IMR-90 (cell line): Measurements from ENCODE around the gene MET.

Experiments used
- CHD1 ChIP-seq: IDR thresholded peaks from 2 replicates; pipeline ENCODE4 v1.6.1; 2012; ENCODE audit warnings: low read depth, low read length, improper control_type of control experiment
- POLR2A ChIP-seq: IDR thresholded peaks from 2 replicates; pipeline ENCODE4 v1.6.1; 2012; ENCODE audit warnings: mild to moderate bottlenecking, low read depth, low read length
- RAD21 ChIP-seq: IDR thresholded peaks from 2 replicates; pipeline ENCODE4 v1.6.1; 2012; ENCODE audit warnings: low read length, improper control_type of control experiment
- RFX5 ChIP-seq: IDR thresholded peaks from 2 replicates; pipeline ENCODE4 v1.8.0; 2012; ENCODE audit warnings: low read depth, mild to moderate bottlenecking, low read length, moderate library complexity
- SMC3 ChIP-seq: fragments of 150-350 bp; IDR thresholded peaks from 2 replicates; pipeline ENCODE4 v1.6.1; 2016; ENCODE audit warnings: low read depth, mild to moderate bottlenecking, antibody characterized with exemption, low read length, moderate library complexity
- TF ChIP-seq, protein P1 (sequence below): conservative IDR thresholded peaks from 2 replicates; pipeline ENCODE4 v1.5.1; 2012; ENCODE audit warnings: mild to moderate bottlenecking, low read depth, low read length, improper control_type of control experiment
- TF ChIP-seq, protein P2 (sequence below): fragments of 150-350 bp; IDR thresholded peaks from 2 replicates; pipeline ENCODE4 v1.6.1; 2017; ENCODE audit warnings: mild to moderate bottlenecking, antibody characterized with exemption, low read length, low read depth

DNA sequence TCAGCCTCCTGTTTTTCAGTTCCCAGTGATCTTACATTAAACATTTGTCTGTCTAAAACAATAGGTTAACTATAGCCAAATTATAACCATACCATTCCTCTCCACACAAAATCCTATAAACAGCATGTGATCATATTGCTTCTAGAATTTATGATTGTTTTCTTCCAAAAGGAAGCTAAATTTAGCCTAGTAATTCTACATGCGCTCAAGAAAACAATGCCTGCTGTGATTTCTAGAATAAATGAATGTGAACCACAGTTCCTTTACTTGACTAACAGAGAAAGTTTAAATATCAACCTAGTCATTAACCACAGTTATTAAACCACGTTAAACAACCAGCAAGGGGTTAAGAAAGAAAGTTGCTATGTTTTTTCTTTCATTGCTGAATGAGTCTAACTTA is 26.4 kb downstream of the MET start:
- no peak for TF ChIP-seq SMC3
- TF ChIP-seq POLR2A: no peak
- TF ChIP-seq, protein P1, sequence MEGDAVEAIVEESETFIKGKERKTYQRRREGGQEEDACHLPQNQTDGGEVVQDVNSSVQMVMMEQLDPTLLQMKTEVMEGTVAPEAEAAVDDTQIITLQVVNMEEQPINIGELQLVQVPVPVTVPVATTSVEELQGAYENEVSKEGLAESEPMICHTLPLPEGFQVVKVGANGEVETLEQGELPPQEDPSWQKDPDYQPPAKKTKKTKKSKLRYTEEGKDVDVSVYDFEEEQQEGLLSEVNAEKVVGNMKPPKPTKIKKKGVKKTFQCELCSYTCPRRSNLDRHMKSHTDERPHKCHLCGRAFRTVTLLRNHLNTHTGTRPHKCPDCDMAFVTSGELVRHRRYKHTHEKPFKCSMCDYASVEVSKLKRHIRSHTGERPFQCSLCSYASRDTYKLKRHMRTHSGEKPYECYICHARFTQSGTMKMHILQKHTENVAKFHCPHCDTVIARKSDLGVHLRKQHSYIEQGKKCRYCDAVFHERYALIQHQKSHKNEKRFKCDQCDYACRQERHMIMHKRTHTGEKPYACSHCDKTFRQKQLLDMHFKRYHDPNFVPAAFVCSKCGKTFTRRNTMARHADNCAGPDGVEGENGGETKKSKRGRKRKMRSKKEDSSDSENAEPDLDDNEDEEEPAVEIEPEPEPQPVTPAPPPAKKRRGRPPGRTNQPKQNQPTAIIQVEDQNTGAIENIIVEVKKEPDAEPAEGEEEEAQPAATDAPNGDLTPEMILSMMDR: no peak
- TF ChIP-seq, protein P2, sequence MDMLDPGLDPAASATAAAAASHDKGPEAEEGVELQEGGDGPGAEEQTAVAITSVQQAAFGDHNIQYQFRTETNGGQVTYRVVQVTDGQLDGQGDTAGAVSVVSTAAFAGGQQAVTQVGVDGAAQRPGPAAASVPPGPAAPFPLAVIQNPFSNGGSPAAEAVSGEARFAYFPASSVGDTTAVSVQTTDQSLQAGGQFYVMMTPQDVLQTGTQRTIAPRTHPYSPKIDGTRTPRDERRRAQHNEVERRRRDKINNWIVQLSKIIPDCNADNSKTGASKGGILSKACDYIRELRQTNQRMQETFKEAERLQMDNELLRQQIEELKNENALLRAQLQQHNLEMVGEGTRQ: no peak
- TF ChIP-seq RFX5: no peak
- TF ChIP-seq CHD1: no peak
- no peak for TF ChIP-seq RAD21
